Fibroblast of lung (primary cell): ENCODE results near the gene RABEPK. TPM values are rescaled to one million over a fixed set of nuclear protein-coding genes. Genes with fewer than 3 reads are reported as not detected.
"Not testable (repeated sequence)": the region's sequence is repeated elsewhere in the genome, so short reads cannot be mapped to it uniquely, and the experiment has no call there.

Experiments
- DNase-seq, 2 donors: peaks; one replicate each; pipeline versions ENCODE4 v3.0.0 to v3.0.0-alpha.2; 2010; ENCODE audit warnings: low read depth in 2 of 2
- H2AFZ ChIP-seq: 2 replicates; pipeline ENCODE4 v1.5.1; 2012; ENCODE audit warnings: low read length, control low read depth, inconsistent platforms
- H3K27ac ChIP-seq: 2 replicates; pipeline ENCODE4 v1.5.1; 2011; ENCODE audit warnings: low read length, control low read depth; ENCODE audit not compliant: insufficient read depth
- H3K27me3 ChIP-seq: 2 replicates; pipeline ENCODE4 v1.5.1; 2011; ENCODE audit warnings: mild to moderate bottlenecking, low read length; ENCODE audit not compliant: control insufficient read depth, insufficient read depth
- H3K36me3 ChIP-seq: 2 replicates; pipeline ENCODE4 v1.5.1; 2011; ENCODE audit warnings: low read length; ENCODE audit not compliant: control insufficient read depth, insufficient read depth
- H3K4me1 ChIP-seq: 2 replicates; pipeline ENCODE4 v1.5.1; 2011; ENCODE audit warnings: low read length; ENCODE audit not compliant: control insufficient read depth, insufficient read depth; ENCODE audit errors: extremely low read depth
- H3K4me2 ChIP-seq: 2 replicates; pipeline ENCODE4 v1.5.1; 2011; ENCODE audit warnings: low read length, control low read depth; ENCODE audit not compliant: insufficient read depth; ENCODE audit errors: extremely low read depth
- H3K4me3 ChIP-seq, 4 experiments: fragments of 200-600 bp in 1 of 4; sonication (generic) in 1 of 4; replicated peaks in 1 of 4; 2 replicates each; pipeline ENCODE4 v1.5.1; 2011 to 2016; ENCODE audit warnings: low read length in 4 of 4, low read depth in 3 of 4, mild to moderate bottlenecking in 3 of 4, control low read depth in 2 of 4, inconsistent platforms in 1 of 4, mixed read lengths in 1 of 4; ENCODE audit not compliant: insufficient read depth in 1 of 4; ENCODE audit errors: control extremely low read depth in 1 of 4
- H3K79me2 ChIP-seq: 2 replicates; pipeline ENCODE4 v1.5.1; 2012; ENCODE audit warnings: mild to moderate bottlenecking, low read length, inconsistent platforms; ENCODE audit not compliant: control insufficient read depth, insufficient read depth
- H3K9ac ChIP-seq: 2 replicates; pipeline ENCODE4 v1.5.1; 2011; ENCODE audit warnings: mild to moderate bottlenecking, low read length, control low read depth; ENCODE audit not compliant: insufficient read depth
- H3K9me3 ChIP-seq: 2 replicates; pipeline ENCODE4 v1.5.1; 2012; ENCODE audit warnings: low read depth, low read length; ENCODE audit not compliant: control insufficient read depth, insufficient read depth
- H4K20me1 ChIP-seq: 2 replicates; pipeline ENCODE4 v1.5.1; 2011; ENCODE audit warnings: low read length; ENCODE audit not compliant: control insufficient read depth, insufficient read depth; ENCODE audit errors: extremely low read depth
- EZH2 ChIP-seq: IDR thresholded peaks from 2 replicates; pipeline ENCODE4 v1.5.1; 2012; ENCODE audit warnings: low read length, control low read depth, mild to moderate bottlenecking; ENCODE audit errors: missing control alignments
- polyA plus RNA-seq, 2 donors: library from polyadenylated mRNA; depleted of rRNA in 1 of 2; stranded (reverse) in 1 of 2; unstranded in 1 of 2; fragments of >200 nt; gene quantifications; 2 replicates each; pipeline ENCODE4 v1.2.1, GENCODE V29; 2011 to 2012; ENCODE audit warnings: missing spikeins in 1 of 2
- total RNA-seq: library from RNA; depleted of rRNA; stranded (reverse); fragments of >200 nt; gene quantifications from 2 replicates; pipeline ENCODE4 v1.2.1, GENCODE V29; 2014
- TF ChIP-seq, protein P1 (sequence below), 2 donors: IDR thresholded peaks in 1 of 2; conservative IDR thresholded peaks in 1 of 2; 1 replicate in 1 of 2; 2 replicates in 1 of 2; pipeline ENCODE4 v1.5.1; 2011 to 2012; ENCODE audit warnings: low read length in 2 of 2, control low read depth in 1 of 2, inconsistent platforms in 1 of 2, low read depth in 1 of 2, mild to moderate bottlenecking in 1 of 2

Gene RABEPK
- total and polyA plus RNA-seq, 2 donors (not counting 1 experiment from before 2014, with no cell fraction given): 29.8 to 37.3 TPM

DNA sequence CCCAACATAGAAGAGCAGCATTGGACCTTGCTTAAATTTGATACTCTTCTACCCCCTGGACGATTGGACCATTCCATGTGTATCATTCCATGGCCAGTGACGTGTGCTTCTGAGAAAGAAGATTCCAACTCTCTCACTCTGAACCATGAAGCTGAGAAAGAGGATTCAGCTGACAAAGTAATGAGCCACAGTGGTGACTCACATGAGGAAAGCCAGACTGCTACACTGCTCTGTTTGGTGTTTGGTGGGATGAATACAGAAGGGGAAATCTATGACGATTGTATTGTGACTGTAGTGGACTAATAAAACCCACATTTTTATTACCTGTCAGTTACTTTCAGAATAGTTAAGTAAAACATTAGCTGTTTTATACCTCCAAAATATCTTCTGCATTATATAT, 33.3 kb downstream of the RABEPK start:
- Histone ChIP-seq H3K9me3 (no peaks in the 10 kb centered on the region), H4K20me1 (peaks cover 7% of the 10 kb centered on the region), H2AFZ (no peak overlapping the region), H3K4me1 (peaks cover 13% of the 10 kb centered on the region), H3K36me3 (peaks cover 14% of the 10 kb centered on the region), H3K4me3 (no peak overlapping the region), H3K27ac (peak overlapping the region; percentile 65), H3K79me2 (peaks cover 38% of the 10 kb centered on the region), H3K4me2 (no peak overlapping the region), H3K27me3 (no peaks in the 10 kb centered on the region), H3K9ac (no peak overlapping the region)
- DNase-seq: peak; percentile 98 to 99
- TF ChIP-seq, protein P1, sequence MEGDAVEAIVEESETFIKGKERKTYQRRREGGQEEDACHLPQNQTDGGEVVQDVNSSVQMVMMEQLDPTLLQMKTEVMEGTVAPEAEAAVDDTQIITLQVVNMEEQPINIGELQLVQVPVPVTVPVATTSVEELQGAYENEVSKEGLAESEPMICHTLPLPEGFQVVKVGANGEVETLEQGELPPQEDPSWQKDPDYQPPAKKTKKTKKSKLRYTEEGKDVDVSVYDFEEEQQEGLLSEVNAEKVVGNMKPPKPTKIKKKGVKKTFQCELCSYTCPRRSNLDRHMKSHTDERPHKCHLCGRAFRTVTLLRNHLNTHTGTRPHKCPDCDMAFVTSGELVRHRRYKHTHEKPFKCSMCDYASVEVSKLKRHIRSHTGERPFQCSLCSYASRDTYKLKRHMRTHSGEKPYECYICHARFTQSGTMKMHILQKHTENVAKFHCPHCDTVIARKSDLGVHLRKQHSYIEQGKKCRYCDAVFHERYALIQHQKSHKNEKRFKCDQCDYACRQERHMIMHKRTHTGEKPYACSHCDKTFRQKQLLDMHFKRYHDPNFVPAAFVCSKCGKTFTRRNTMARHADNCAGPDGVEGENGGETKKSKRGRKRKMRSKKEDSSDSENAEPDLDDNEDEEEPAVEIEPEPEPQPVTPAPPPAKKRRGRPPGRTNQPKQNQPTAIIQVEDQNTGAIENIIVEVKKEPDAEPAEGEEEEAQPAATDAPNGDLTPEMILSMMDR (conservative IDR thresholded peaks at IDR 0.05 in 1 of 2, IDR thresholded peaks at IDR 0.05 in 1 of 2; ENCODE audit: low read depth in 1 of 2, low read length in 2 of 2): no peak
- no peak for TF ChIP-seq EZH2

DNA sequence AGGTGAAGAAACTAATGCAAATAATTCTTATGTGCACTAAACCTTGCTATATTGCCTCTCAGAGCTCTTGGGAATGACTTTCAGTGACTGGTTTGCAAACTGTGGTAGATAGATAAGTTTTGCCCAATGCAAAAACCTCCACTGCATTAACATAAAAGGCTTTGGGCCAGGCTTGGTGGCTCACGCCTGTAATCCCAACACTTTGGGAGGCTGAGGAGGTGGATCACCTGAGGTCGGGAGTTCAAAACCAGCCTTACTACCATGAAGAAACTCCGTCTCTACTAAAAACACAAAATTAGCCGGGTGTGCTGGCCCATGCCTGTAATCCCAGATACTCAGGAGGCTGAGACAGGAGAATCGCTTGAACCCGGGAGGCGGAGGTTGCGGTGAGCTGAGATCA, 33.8 kb downstream of the RABEPK start:
- not testable (repeated sequence) for H3K27me3 ChIP-seq, H3K9me3 ChIP-seq, H3K4me3 ChIP-seq, H4K20me1 ChIP-seq, DNase-seq, H2AFZ ChIP-seq, H3K9ac ChIP-seq, H3K4me2 ChIP-seq
- Histone ChIP-seq H3K27ac (peak overlapping the region; percentile 53), H3K79me2 (peaks cover 42% of the 10 kb centered on the region), H3K36me3 (peaks cover 18% of the 10 kb centered on the region), H3K4me1 (peaks cover 13% of the 10 kb centered on the region)

DNA sequence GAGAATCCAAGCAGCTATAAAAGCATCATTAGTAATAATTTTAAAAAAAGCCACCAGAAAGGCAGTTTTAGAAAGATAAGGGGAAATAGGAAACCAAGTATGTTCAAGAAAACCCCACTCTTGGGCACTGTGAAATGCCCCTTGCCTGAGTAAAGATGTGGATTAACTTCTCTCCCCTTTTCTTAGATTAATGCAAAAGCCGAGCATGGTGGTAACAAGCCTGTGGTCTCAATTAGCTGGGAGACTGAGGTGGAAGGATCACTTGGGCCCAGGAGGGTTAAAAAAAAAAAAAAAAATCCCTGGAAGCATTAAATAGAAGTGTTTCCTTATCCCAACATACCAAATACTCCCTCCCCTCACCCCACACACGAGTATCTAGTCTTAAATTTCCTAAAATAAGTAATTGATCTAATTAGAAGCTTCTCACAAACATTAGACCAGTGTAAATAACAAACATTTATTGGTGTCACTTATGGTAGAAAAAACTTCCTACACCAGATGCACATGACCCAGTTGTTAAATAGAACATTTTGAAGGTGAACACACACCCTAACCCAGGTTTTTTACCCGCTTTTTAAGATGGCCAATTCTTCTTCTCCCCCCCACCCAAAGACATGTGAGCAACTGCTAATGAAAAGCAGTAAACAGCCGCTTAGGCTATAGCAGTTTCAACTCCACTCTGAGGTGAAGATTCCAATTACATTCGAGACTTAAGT, 35.6 kb downstream of the RABEPK start:
- peaks cover 26% of the 10 kb centered on the region for H3K36me3 ChIP-seq
- peaks cover 16% of the 10 kb centered on the region for H4K20me1 ChIP-seq
- H3K27me3 ChIP-seq: no peaks in the 10 kb centered on the region
- H3K9ac ChIP-seq: no peak overlapping the region
- no peak for TF ChIP-seq EZH2
- TF ChIP-seq, protein P1 (conservative IDR thresholded peaks at IDR 0.05 in 1 of 2, IDR thresholded peaks at IDR 0.05 in 1 of 2; ENCODE audit: low read depth in 1 of 2, low read length in 2 of 2): no peak
- no peaks in the 10 kb centered on the region for H3K9me3 ChIP-seq
- H3K4me1 ChIP-seq: peaks cover 15% of the 10 kb centered on the region
- H3K27ac ChIP-seq: peak overlapping the region; percentile 44
- H3K4me2 ChIP-seq: peak overlapping the region; percentile 18
- peak overlapping the region; percentile 16 to 99 (median 64) for H3K4me3 ChIP-seq
- no peak for DNase-seq
- H2AFZ ChIP-seq: no peak overlapping the region
- peaks cover 61% of the 10 kb centered on the region for H3K79me2 ChIP-seq

DNA sequence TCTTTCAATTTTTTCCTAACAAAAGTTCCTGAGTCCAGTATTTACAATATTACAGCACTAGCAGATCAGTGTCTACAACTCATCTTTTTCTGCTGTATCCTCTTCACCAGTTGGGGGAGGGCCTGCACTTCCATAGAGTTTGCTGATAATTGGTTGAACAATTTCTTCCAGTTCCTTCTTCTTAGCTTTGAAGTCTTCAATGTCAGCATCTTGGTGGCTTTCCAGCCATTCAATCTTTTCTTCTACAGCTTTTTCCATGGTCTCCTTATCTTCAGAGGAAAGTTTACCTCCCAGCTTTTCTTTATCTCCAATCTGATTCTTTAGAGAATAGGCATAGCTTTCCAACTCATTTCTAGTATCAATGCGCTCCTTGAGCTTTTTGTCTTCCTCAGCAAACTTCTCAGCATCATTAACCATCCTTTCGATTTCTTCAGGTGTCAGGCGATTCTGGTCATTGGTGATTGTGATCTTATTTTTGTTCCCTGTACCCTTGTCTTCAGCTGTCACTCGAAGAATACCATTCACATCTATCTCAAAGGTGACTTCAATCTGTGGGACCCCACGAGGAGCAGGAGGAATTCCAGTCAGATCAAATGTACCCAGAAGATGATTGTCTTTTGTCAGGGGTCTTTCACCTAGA, 36.3 kb downstream of the RABEPK start:
- H2AFZ ChIP-seq, H3K27ac ChIP-seq, H3K9ac ChIP-seq, H3K27me3 ChIP-seq, H3K9me3 ChIP-seq, DNase-seq: not testable (repeated sequence)
- H3K4me2 ChIP-seq: peak overlapping the region; percentile 18
- peaks cover 26% of the 10 kb centered on the region for H3K36me3 ChIP-seq
- peak overlapping the region; percentile 16 to 99 (median 64) for H3K4me3 ChIP-seq
- H3K79me2 ChIP-seq: peaks cover 63% of the 10 kb centered on the region
- peaks cover 15% of the 10 kb centered on the region for H3K4me1 ChIP-seq
- peaks cover 16% of the 10 kb centered on the region for H4K20me1 ChIP-seq
